B cell (primary cell): ENCODE measurements around the gene OXNAD1.

ENCODE experiments used
- CTCF ChIP-seq: fragments of 200-600 bp; IDR thresholded peaks from one replicate; pipeline ENCODE4 v1.8.0; 2022; ENCODE audit warnings: antibody characterized with exemption, mild to moderate bottlenecking
- EZH2 ChIP-seq: IDR thresholded peaks from 2 replicates; pipeline ENCODE4 v1.6.1; 2012; ENCODE audit warnings: borderline replicate concordance, low read depth, mild to moderate bottlenecking, moderate library complexity, low read length; ENCODE audit not compliant: insufficient read depth, poor library complexity, severe bottlenecking

DNA sequence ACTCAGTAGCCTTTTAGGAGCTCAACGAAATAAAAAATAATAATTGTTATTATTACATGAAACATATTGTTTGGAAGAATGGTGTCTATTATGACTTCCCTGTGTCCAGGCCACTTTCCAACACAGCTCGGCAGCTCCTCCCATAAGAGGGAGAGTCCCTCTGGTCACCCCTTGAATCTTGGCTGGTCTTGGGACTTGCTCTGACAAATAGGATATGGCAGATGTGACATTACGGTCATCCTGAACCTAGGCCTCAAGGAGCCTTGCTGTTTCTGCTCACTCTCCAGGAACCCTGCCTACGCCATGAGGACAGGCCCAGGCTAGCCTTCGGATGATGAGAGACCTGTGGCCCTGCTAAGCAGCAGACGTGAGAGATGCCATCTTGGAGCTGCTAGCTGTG is 71.8 kb downstream of the OXNAD1 start:
- TF ChIP-seq CTCF (no peak), EZH2 (no peak)
